SK-N-SH (cell line): ENCODE results near the gene ITGB8. TPM values are rescaled to one million over a fixed set of nuclear protein-coding genes. Genes with fewer than 3 reads are reported as not detected.
A peak's percentile ranks its signal among the peaks of the same experiment; 100 is the strongest.

Source experiments
- CTCF ChIA-PET: fragments of 300-600, 350-600 bp; formaldehyde crosslinking; extraction: SDS; loops from one replicate; lab custom pipeline; 2021; lab: Yijun Ruan, JAX
- POLR2A ChIA-PET: fragments of 350-600 bp; sonication (Branson Sonifier 250); formaldehyde crosslinking; extraction: SDS; loops from one replicate; lab custom pipeline; 2020; ENCODE audit warnings: antibody characterized with exemption, inconsistent platforms; lab: Yijun Ruan, JAX
- DNase-seq: peaks from one replicate; pipeline ENCODE4 v3.0.0; 2012
- H2AFZ ChIP-seq: fragments of 200-600 bp; sonication (generic); 2 replicates; pipeline ENCODE4 v1.8.1; 2016; ENCODE audit warnings: antibody characterized with exemption, mild to moderate bottlenecking, low read depth
- H3F3A ChIP-seq: fragments of 200-600 bp; sonication (generic); replicated peaks from 2 replicates; pipeline ENCODE3; 2016; ENCODE audit warnings: antibody characterized with exemption, mild to moderate bottlenecking; ENCODE audit not compliant: insufficient read depth
- H3K27ac ChIP-seq, 2 experiments: fragments of 200-500 bp in 1 of 2; fragments of 200-600 bp in 1 of 2; sonication (Bioruptor generic) in 1 of 2; sonication (generic), shearing (Covaris generic) in 1 of 2; 2 replicates each; pipeline versions ENCODE4 v1.5.1 to v1.6.1; 2014 to 2016; ENCODE audit warnings: low read depth in 2 of 2, inconsistent platforms in 1 of 2, low read length in 1 of 2, mild to moderate bottlenecking in 1 of 2, mixed read lengths in 1 of 2
- H3K27me3 ChIP-seq: fragments of 200-600 bp; sonication (generic), shearing (Covaris generic); 2 replicates; pipeline ENCODE4 v1.6.1; 2016; ENCODE audit warnings: mixed run types; ENCODE audit not compliant: insufficient read depth
- H3K36me3 ChIP-seq, 2 experiments: fragments of 200-500 bp in 1 of 2; fragments of 200-600 bp in 1 of 2; sonication (Bioruptor generic) in 1 of 2; sonication (generic) in 1 of 2; replicated peaks in 1 of 2; 2 replicates each; pipeline versions ENCODE3 to v1.5.1; 2014 to 2016; ENCODE audit warnings: low read length in 1 of 2, mild to moderate bottlenecking in 1 of 2; ENCODE audit not compliant: insufficient read depth in 2 of 2, control insufficient read depth in 1 of 2
- H3K4me1 ChIP-seq, 2 experiments: fragments of 200-500 bp in 1 of 2; fragments of 200-600 bp in 1 of 2; sonication (Bioruptor generic) in 1 of 2; sonication (generic), shearing (Covaris generic) in 1 of 2; 2 replicates each; pipeline versions ENCODE4 v1.5.1 to v1.6.1; 2014 to 2016; ENCODE audit warnings: low read depth in 1 of 2, low read length in 1 of 2, mixed run types in 1 of 2; ENCODE audit not compliant: insufficient read depth in 2 of 2, control insufficient read depth in 1 of 2
- H3K4me2 ChIP-seq: fragments of 200-600 bp; sonication (generic), shearing (Covaris generic); 2 replicates; pipeline ENCODE4 v1.6.1; 2017; ENCODE audit warnings: mixed run types
- H3K4me3 ChIP-seq, 2 experiments: fragments of 200-500 bp in 1 of 2; fragments of 200-600 bp in 1 of 2; sonication (Bioruptor generic) in 1 of 2; sonication (generic), shearing (Covaris generic) in 1 of 2; 2 replicates each; pipeline versions ENCODE4 v1.5.1 to v1.8.1; 2014 to 2016; ENCODE audit warnings: low read depth in 2 of 2, inconsistent platforms in 1 of 2, low read length in 1 of 2, mild to moderate bottlenecking in 1 of 2, mixed read lengths in 1 of 2, moderate library complexity in 1 of 2
- H3K79me2 ChIP-seq: fragments of 200-600 bp; sonication (generic); 2 replicates; pipeline ENCODE4 v1.8.1; 2017; ENCODE audit warnings: mild to moderate bottlenecking; ENCODE audit not compliant: insufficient read depth
- H3K9ac ChIP-seq: fragments of 200-600 bp; sonication (generic); 2 replicates; pipeline ENCODE4 v1.6.1; 2017; ENCODE audit warnings: mixed run types
- H3K9me2 ChIP-seq: fragments of 200-600 bp; sonication (generic); 2 replicates; pipeline ENCODE4 v1.6.1; 2017; ENCODE audit warnings: mixed run types
- H3K9me3 ChIP-seq: fragments of 200-600 bp; sonication (generic); 2 replicates; pipeline ENCODE4 v1.6.1; 2017; ENCODE audit warnings: mixed run types, mild to moderate bottlenecking, moderate library complexity
- H4K20me1 ChIP-seq: fragments of 200-600 bp; sonication (generic); 2 replicates; pipeline ENCODE4 v1.6.1; 2017; ENCODE audit warnings: mild to moderate bottlenecking, mixed run types; ENCODE audit not compliant: insufficient read depth
- ELF1 ChIP-seq: IDR thresholded peaks from 2 replicates; pipeline ENCODE4 v1.4.0; 2012
- FOXJ3 ChIP-seq: sonication (generic); formaldehyde crosslinking; IDR thresholded peaks from 2 replicates; pipeline ENCODE4 v1.5.1; 2020; ENCODE audit warnings: mild to moderate bottlenecking, missing genetic modification reagents
- GABPA ChIP-seq: IDR thresholded peaks from 2 replicates; pipeline ENCODE4 v1.4.0; 2012; ENCODE audit warnings: low read depth, mild to moderate bottlenecking
- MXI1 ChIP-seq: IDR thresholded peaks from 2 replicates; pipeline ENCODE4 v1.6.1; 2012; ENCODE audit warnings: mild to moderate bottlenecking, low read depth, low read length, improper control_type of control experiment
- RAD21 ChIP-seq: IDR thresholded peaks from 2 replicates; pipeline ENCODE4 v1.6.1; 2012; ENCODE audit warnings: mild to moderate bottlenecking, low read length
- RFX5 ChIP-seq: IDR thresholded peaks from 2 replicates; pipeline ENCODE4 v1.6.1; 2012; ENCODE audit warnings: mild to moderate bottlenecking, improper control_type of control experiment, low read length
- SIN3A ChIP-seq: IDR thresholded peaks from 2 replicates; pipeline ENCODE4 v1.6.1; 2012; ENCODE audit warnings: low read depth, mild to moderate bottlenecking, low read length, moderate library complexity, borderline replicate concordance
- SMC3 ChIP-seq: IDR thresholded peaks from 2 replicates; pipeline ENCODE4 v1.6.1; 2012; ENCODE audit warnings: low read depth, low read length, improper control_type of control experiment
- WGBS: methylation state at CpG from one replicate; pipeline ENCODE4 v1.1.6; 2017; ENCODE audit warnings: low lambda C conversion rate; 5-methylcytosine and 5-hydroxymethylcytosine counted together
- polyA plus RNA-seq, 3 experiments: library from polyadenylated mRNA; depleted of rRNA; stranded (reverse); fragments of >200 nt; gene quantifications; 2 replicates each; pipeline ENCODE4 v1.2.3, GENCODE V29; 2012
- TF ChIP-seq, protein P1 (sequence below): fragments of 200-600 bp; sonication (generic); IDR thresholded peaks from 2 replicates; pipeline ENCODE4 v1.6.1; 2017; ENCODE audit warnings: antibody characterized with exemption, mild to moderate bottlenecking, moderate library complexity
- TF ChIP-seq, protein P2 (sequence below): IDR thresholded peaks from 2 replicates; pipeline ENCODE4; 2012
- TF ChIP-seq, protein P3 (sequence below): IDR thresholded peaks from 2 replicates; pipeline ENCODE4 v1.4.0; 2012; ENCODE audit warnings: low read depth
- TF ChIP-seq, protein P4 (sequence below): IDR thresholded peaks from 2 replicates; pipeline ENCODE4 v1.6.1; 2012; ENCODE audit warnings: mild to moderate bottlenecking, low read depth, low read length, moderate library complexity

Gene ITGB8
- polyA plus RNA-seq, 1 of the 3 experiments (the other 2 are of a cell fraction), result 0.62 TPM

DNA sequence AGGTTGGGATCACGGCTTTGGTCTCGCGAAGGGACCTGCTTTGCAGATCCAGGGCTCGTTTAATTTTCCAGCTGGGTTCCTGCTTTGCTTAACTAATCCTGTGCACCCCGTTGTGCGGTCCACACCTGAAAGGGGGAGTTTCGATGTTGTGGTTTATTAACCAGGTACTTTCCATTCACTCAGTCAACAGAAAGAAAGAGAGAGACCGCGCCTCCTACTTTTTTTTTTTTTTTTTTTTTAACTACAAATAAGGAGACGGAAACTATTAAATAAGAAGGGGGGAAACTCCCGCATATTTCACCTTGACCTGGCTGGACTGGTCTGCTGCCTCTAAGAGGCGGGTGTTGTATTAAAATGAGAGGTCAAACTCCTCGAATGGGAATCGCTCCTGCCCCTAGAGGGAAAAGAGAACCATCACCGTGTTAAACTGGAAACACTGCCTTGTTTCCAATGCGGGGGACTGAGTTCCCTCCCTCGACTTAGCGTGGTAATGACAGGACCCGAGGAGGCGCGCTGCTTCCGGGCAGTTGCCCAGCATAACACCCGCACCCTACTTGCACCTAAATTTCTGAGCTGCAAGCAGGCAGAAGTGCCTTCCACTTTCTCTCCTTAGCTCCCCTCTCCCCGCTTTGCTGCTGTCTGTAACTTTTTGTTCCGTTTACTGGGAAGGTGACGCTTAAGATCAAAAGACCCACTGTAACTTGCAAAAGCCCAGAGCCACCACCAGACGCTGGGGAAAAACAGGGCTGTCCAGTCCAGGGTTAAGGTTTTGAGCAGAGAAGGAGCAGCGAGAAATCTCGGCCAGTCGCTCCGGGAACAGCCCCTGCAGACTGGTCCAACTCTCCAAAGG lies 1.1 kb upstream of the ITGB8 start:
- Histone ChIP-seq H2AFZ (peak overlapping the region; percentile 97), H3K4me3 (peak overlapping the region; percentile 88 to 91), H3K27me3 (no peaks in the 10 kb centered on the region), H3K36me3 (no peaks in the 10 kb centered on the region), H3F3A (peaks cover 30% of the 10 kb centered on the region), H3K9ac (peak overlapping the region; percentile 80), H3K9me3 (no peaks in the 10 kb centered on the region), H3K9me2 (no peaks in the 10 kb centered on the region), H3K4me2 (peak overlapping the region; percentile 98), H3K4me1 (peaks cover 0 to 10% of the 10 kb centered on the region in 2 experiments; a peak in 3 of 4 replicates), H3K27ac (peak overlapping the region; percentile 88 to 93), H4K20me1 (no peaks in the 10 kb centered on the region), H3K79me2 (no peaks in the 10 kb centered on the region)
- TF ChIP-seq SIN3A (0 out of 2 replicates have a peak, but pooled peaks have one; percentile 55), RFX5 (peak; percentile 33; the same call in 1 of the 2 replicates), RAD21 (peak; percentile 54), GABPA (no peak), SMC3 (peak; percentile 17; the same call in 1 of the 2 replicates), MXI1 (peak; percentile 90), FOXJ3 (CRISPR knock-in tag) (peak; percentile 33; the same call in 1 of the 2 replicates), ELF1 (0 out of 2 replicates have a peak, but pooled peaks have one; percentile 30)
- TF ChIP-seq, protein P1, sequence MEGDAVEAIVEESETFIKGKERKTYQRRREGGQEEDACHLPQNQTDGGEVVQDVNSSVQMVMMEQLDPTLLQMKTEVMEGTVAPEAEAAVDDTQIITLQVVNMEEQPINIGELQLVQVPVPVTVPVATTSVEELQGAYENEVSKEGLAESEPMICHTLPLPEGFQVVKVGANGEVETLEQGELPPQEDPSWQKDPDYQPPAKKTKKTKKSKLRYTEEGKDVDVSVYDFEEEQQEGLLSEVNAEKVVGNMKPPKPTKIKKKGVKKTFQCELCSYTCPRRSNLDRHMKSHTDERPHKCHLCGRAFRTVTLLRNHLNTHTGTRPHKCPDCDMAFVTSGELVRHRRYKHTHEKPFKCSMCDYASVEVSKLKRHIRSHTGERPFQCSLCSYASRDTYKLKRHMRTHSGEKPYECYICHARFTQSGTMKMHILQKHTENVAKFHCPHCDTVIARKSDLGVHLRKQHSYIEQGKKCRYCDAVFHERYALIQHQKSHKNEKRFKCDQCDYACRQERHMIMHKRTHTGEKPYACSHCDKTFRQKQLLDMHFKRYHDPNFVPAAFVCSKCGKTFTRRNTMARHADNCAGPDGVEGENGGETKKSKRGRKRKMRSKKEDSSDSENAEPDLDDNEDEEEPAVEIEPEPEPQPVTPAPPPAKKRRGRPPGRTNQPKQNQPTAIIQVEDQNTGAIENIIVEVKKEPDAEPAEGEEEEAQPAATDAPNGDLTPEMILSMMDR, result peak; percentile 54
- TF ChIP-seq, protein P2, sequence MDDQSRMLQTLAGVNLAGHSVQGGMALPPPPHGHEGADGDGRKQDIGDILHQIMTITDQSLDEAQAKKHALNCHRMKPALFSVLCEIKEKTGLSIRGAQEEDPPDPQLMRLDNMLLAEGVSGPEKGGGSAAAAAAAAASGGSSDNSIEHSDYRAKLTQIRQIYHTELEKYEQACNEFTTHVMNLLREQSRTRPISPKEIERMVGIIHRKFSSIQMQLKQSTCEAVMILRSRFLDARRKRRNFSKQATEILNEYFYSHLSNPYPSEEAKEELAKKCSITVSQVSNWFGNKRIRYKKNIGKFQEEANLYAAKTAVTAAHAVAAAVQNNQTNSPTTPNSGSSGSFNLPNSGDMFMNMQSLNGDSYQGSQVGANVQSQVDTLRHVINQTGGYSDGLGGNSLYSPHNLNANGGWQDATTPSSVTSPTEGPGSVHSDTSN, result no peak
- TF ChIP-seq, protein P3, sequence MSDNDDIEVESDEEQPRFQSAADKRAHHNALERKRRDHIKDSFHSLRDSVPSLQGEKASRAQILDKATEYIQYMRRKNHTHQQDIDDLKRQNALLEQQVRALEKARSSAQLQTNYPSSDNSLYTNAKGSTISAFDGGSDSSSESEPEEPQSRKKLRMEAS, result peak; percentile 73; the same call in 1 of the 2 replicates
- TF ChIP-seq, protein P4, sequence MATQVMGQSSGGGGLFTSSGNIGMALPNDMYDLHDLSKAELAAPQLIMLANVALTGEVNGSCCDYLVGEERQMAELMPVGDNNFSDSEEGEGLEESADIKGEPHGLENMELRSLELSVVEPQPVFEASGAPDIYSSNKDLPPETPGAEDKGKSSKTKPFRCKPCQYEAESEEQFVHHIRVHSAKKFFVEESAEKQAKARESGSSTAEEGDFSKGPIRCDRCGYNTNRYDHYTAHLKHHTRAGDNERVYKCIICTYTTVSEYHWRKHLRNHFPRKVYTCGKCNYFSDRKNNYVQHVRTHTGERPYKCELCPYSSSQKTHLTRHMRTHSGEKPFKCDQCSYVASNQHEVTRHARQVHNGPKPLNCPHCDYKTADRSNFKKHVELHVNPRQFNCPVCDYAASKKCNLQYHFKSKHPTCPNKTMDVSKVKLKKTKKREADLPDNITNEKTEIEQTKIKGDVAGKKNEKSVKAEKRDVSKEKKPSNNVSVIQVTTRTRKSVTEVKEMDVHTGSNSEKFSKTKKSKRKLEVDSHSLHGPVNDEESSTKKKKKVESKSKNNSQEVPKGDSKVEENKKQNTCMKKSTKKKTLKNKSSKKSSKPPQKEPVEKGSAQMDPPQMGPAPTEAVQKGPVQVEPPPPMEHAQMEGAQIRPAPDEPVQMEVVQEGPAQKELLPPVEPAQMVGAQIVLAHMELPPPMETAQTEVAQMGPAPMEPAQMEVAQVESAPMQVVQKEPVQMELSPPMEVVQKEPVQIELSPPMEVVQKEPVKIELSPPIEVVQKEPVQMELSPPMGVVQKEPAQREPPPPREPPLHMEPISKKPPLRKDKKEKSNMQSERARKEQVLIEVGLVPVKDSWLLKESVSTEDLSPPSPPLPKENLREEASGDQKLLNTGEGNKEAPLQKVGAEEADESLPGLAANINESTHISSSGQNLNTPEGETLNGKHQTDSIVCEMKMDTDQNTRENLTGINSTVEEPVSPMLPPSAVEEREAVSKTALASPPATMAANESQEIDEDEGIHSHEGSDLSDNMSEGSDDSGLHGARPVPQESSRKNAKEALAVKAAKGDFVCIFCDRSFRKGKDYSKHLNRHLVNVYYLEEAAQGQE, result no peak
- CTCF ChIA-PET, result interaction anchor here (0.6 to 4.2 kb wide), 30 partner anchors 10 to 616 kb away, joined by 3 to 42 read pairs (median 4); no protein-coding TSS in a partner anchor
- WGBS, result 7% methylated on average over 31 of the region's 31 CpGs
- POLR2A ChIA-PET, result interaction anchor here (1.1 to 2.8 kb wide), 7 partner anchors 178 to 269 kb away, joined by 3 to 16 read pairs (median 5); no protein-coding TSS in a partner anchor
- DNase-seq, result peak; percentile 86
